LNCAP (cell line): ENCODE measurements around the gene FHIT.

Source experiments
- TF ChIP-seq, protein P1 (sequence below): fragments of 450-650 bp; IDR thresholded peaks from 2 replicates; pipeline ENCODE4 v1.5.1; 2017; ENCODE audit warnings: mild to moderate bottlenecking

FHIT gene

DNA sequence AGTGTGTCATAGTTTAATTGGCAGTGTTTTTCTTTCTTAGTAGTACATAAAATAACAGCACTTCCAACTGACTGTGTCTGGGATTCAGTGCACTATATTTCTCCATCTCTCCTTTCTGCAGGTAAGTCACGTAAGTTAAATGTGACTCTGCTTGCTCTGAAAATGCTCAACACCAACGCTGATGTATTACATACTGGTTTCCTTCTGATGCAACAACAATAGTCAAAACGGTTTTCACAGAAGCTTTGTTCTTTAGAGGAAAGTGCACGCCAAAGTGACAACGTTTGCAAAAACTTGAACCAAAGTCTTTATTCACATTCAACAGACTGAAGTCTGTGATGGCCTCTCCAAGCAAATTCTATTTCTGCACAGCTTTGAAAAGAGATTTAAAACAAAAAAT lies 1494.3 kb downstream of the FHIT start:
- TF ChIP-seq, protein P1, sequence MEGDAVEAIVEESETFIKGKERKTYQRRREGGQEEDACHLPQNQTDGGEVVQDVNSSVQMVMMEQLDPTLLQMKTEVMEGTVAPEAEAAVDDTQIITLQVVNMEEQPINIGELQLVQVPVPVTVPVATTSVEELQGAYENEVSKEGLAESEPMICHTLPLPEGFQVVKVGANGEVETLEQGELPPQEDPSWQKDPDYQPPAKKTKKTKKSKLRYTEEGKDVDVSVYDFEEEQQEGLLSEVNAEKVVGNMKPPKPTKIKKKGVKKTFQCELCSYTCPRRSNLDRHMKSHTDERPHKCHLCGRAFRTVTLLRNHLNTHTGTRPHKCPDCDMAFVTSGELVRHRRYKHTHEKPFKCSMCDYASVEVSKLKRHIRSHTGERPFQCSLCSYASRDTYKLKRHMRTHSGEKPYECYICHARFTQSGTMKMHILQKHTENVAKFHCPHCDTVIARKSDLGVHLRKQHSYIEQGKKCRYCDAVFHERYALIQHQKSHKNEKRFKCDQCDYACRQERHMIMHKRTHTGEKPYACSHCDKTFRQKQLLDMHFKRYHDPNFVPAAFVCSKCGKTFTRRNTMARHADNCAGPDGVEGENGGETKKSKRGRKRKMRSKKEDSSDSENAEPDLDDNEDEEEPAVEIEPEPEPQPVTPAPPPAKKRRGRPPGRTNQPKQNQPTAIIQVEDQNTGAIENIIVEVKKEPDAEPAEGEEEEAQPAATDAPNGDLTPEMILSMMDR: no peak

DNA sequence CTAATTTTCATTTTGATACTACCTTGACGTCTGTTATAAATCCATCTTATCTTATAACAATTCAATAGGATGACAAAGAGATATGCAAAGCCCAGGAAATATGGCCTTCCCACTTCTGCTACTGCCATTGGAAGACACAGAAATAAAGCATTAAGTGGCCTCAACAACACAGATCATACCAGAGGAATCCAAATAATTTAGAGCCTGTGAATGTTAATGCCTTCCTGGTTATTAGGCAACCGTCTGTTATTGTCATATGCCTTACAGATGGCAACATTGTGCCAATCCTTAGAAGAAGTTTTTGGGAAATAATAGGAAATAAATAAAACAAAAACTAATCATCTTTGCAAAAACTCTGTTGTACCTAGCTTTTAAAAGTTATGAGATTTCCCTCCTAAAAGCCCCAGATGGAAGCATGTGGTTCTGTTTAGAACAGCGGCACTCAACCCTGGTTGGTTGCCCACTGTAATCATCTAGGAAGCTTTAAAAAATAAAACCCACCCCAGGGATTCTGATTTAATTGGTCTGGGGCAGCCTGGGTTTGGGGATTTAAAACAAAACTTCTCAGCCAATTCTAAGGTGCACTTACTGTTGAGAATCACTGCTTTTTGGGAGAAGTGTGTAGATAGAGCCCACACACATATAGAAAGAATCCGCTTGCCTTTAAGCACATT lies 1496.7 kb downstream of the FHIT start:
- TF ChIP-seq, protein P1: no peak

DNA sequence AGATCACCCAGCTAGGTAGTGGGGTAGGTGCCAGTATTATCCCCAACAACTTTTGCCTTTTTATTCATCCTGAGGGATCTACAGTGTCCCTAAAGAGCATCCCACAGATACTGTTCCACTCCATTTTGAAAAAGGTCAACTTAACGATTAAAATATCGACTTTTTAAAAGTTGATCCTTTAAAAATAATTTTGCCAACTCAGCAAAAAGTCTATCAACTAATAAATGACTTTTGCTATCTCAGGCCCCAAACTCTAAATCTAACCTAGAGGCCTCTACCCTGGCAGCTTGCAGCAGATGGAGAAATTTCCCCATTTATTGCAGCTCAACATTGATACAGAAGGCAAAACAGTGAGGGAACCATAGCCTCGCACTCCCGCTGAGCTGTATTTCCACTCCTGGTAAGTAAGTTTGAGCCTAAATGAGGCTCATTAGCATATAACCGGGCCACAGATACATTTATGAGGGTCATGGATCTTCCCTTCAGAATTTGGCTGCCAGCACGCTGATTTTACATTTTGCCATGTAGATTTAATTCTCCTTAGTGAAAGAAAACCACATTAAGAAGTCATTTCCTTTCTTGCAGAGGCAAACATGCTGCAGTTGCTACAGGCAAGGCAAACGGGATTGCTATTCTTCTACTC lies 1497.3 kb downstream of the FHIT start:
- TF ChIP-seq, protein P1: no peak

DNA sequence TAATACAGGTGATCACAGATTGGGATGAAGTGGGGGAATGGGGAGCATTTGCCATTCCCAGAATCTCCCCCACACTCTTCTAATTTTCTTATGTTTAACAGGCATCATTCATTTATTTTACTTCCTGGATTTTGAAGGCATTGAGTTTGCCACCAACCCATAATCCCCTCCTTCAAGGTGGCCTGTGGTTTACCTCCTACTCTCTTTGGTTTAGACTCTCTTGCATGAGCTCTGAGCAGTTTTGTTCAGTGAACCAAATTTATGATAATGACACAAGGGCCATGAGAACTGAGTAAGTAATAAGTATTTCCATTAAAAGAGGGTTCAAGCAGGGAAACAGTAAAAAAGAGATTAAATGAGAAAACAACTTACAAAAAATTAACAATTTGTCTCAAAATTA lies 1498.3 kb downstream of the FHIT start:
- TF ChIP-seq, protein P1: no peak

DNA sequence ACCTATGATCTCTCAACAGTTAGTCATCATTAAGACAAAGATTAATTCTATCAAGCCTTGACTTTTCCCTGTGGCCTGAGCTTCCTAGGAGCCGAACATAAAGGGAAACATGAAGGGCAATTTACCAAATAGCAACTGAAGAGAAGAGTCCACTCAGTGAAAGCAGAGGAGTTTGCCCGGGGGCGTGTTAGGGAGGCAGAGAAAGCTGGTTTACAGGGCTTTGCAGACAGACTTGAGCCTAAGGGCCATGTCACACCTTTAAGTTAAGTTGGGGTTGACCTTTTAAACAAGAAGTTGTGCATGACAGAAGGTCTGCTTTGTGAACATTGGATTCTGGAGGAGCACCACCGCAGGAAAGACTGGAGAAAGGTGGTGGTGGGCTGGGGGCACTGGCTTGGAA lies 1499.6 kb downstream of the FHIT start:
- TF ChIP-seq, protein P1: no peak

DNA sequence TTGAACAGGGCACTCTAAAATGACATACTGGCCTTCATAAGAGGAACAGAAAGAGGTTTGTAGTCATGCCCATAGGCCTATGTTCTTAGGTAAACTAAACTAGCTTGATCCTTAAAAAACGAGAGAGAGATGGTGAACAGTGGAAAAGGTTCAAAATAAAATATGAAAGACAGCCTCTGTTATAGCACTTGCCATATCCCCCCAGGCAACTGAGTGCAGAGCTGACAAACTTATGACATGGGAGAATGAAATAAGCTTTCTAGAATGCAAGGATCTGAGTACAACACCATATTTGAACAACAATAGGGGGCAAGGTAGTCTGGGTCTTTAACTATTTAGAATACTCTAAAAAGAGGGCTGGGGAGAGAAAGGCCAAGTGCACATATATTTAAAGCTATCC lies 1500.9 kb downstream of the FHIT start:
- TF ChIP-seq, protein P1: no peak

DNA sequence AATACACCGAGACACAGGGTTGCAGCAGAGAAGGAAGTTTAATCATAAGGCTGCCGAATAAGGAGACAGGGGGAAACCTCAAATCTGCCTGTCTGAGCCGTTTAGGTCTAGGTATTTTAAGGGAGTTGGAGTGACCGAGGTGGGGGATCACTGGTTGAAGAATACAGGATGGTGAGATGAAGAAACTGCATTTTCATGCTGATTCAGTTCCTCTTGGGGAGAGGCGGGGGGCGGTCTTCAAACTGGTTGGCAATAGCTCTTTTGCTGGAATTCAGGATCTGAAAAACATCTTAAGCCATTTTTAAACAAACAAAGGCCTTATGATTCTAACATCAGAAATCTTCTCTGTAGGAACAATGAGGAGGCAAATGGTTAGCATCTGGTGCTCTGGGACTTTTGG lies 1502.0 kb downstream of the FHIT start:
- TF ChIP-seq, protein P1: no peak

DNA sequence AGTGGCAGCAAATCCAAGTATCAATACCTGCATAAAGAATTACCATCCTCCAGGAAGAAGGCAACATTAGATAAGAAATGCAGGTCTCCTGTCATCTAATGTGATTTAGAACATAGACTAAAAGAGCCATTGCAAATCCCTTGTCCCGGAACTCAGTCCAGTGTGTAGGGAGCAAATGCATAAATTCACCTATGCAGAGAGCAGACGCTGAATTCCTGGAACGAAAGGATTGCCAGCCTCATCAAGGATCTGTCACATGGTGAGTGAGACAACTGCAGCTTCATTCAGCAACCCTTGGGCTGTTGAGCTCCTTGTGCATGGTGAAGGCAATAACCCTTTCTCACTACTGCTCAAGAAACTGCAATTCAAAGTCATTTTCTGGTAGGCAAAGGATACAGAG lies 1504.7 kb downstream of the FHIT start:
- TF ChIP-seq, protein P1: no peak
